Hippocampal formation (tissue), 2 donors: Measurements from ENCODE around the gene RABL2B.

Source experiments
- DNase-seq, 2 donors: peaks; one replicate each; lab custom pipeline; 2025; lab: John Stamatoyannopoulos, UW

RABL2B gene

DNA sequence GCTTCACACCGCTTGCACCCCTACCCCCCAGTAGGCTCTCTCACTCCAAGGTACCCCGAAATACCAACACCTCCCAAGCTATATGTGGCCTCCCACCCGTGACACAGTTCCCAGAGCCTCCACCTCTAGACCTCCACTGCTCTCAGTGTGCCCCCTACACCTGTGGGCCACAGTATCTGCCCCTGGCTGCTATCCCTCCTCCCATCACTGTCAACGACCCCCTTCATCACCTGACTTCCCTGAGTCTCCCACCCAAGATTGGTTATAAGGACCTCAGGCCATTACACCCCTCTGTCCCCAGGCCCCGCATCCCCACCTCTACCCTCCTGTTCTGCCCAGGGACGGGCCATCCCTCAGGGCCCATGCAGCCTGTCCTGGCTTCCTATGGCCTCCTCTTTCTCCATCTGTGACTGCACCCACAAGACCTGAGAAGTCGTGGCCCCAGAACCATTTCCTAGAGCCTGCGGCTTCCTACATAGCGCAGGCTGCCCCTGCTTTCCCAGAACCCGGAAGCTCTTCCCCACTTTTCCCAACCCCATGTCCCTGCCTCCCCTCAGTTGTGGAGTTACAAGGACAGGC, 44.7 kb downstream of the RABL2B start:
- no peak for DNase-seq

DNA sequence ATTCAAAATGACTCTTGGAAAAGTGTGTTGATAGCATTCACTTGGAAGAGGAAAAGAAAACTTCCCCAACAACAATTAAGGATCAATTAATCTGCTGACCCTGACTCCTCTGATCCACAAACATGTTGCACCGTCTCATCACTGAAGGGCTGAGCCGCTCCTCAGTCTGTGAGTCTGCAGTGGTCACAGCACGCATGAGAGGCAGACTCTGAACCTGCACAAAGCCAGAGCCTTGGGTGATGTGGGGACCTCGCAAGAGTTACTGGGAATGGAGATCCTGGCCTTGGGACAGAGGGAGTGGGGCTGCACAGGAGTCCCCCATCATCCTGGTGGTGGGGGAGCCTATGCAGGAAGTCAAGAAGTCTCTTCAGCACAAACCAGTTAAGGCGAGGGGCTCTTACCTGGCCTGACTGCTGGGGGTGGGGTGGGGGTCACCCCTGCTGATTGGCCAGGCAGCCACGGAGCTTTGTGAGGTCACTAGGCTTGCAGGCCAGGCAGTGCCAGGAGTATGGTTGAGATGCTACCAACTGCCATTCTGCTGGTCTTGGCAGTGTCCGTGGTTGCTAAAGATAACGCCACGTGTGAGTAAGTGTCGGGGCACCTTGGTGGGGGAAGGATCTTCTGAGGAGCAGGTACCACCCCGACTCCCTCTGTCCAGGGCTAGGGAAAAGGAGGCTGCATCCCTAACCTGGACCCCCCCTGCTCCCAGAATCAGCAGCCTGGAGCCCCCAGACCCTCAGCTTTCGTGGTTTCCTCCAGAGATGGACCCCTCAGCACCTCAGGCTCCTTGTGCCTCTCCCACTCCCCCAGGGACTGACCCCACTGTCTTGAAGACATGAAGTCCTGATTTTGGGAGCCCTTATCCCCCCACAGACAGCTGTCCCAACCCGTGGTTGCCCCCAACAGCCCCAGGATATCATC, 45.4 kb downstream of the RABL2B start, which contains the start of gene ACR:
ACR (plus strand) TSS at position 477 of the 921 bp plus-strand sequence; CDS start at position 509, 32 bp downstream.
- no peak for DNase-seq

DNA sequence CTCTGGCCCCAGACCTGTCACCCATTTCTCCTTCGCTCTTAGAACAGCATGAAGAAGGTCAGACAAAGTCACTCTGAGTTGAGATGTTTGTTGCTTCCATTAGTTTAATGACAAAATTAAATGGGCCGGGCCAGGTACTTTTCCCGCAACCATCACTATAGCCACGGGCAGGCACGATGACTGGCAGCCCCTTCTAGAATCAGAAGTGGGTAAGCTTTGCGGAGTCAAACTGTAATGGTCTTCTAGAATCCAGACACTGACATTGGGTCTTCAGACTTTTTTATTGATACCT, 47.8 kb downstream of the RABL2B start:
- DNase-seq, result no peak

DNA sequence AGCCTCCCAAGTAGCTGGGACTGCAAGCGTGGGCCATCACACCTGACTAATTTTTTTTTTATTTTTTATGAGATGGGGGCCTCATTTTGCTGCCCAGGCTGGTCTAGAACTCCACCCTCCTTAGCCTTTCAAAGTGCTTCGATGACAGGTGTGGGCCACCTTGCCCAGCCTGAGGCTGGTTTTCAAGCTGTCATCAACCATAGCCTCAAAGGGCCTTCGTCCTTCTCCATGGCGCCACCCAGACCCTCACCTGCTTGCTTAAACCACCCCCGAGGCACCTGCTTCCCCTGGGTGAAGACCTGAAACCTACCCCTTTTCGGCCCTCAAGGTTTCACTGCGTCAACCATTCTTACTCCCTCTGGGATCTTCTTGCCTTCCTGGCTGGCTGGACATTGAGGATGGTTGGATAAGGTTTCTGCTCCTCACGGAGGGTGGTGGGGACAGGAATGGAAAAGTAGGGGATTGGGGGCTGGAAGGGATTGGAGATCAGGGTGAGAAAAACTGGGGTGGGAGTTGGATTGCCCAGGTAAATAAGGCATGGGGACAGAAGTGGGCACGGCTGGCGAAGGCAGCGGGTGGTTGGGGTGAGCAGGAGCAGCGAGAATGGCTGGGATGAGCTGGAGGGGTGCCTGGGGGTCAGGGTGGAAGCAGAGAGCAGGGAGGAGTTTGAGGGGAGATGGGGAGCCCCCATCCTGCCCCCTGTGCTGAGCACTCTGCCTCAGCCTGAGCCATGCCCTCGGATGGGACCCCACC, 48.3 kb downstream of the RABL2B start:
- no peak for DNase-seq

DNA sequence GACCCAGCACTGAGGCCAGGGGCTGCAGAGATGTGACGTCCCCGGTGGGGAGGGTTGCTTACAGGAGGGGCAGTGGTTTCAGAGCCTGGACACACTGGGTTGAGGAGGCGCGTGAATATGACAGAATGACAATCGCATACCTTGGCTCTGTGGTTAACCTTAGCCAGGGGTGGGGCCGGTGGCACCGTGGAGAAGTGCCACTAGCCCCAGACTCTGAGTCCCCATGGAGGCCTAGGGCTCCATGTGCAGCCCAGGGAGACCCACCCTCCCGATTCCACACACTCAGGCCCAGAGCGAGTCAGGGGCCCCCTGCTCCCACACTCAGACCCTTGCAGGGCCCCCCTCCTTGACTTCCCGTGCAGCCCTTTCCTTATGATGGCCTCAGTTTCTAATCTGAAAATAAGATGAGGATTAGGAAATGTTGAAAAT, 49.1 kb downstream of the RABL2B start:
- DNase-seq, result no peak

DNA sequence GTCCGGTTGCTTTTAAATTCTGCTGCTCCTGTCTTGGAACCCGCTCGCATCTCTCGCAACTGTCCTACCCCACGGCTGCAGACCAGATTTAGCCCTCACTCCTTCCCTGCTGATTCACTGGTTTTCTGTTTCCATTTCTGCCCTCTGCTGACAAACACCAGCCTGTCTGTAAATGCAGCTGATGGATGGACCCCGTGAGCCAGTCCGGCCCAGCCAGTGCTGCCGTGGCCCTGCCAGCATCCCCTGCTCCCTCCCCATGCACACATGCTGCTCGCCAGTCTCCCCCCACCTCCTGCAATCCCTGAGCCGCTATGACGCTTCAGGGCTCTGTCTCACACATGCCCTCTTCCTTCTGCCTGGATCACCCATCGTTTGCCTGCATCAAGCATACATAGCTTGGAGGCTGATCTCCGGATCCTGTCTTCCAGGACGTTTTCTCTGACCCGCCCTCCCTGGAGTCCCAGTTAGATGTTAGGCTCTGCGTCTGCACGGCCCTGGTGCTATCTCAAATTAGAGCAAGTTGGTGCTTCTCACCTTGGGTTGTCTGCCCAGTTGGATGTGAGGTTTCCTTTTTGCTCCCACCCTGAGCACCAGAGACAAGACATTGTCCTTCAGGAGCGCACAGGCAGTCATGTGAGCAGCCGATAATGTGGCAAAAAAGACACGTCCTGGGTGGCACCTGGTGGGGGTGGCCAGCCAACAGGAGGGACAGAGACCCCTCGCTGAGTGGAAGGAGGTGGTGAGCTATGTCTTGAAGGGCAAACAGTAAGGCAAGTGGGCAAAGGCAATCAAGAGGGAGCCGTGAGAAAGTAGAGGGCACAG, 49.7 kb downstream of the RABL2B start:
- DNase-seq, result peak; percentile 52 to 60

DNA sequence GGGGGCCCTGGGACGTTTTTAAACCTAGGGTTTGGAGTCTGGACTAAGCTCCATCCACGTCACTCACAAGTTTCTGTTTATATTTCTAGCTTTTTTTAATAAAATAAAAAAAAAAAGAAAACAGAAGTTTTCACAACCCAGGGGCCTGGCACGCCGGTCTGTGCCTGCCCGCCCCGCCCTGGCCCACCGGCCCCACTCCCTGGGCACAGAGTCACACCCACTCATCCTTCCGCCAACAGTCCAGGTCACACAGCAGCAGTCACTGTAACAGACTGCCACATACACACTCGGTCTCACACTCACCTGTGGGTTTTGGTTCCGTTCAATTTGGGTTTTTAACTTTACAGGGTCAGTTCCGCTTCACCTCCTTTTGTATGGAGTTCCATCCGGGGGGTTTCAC, 50.8 kb downstream of the RABL2B start:
- no peak for DNase-seq

DNA sequence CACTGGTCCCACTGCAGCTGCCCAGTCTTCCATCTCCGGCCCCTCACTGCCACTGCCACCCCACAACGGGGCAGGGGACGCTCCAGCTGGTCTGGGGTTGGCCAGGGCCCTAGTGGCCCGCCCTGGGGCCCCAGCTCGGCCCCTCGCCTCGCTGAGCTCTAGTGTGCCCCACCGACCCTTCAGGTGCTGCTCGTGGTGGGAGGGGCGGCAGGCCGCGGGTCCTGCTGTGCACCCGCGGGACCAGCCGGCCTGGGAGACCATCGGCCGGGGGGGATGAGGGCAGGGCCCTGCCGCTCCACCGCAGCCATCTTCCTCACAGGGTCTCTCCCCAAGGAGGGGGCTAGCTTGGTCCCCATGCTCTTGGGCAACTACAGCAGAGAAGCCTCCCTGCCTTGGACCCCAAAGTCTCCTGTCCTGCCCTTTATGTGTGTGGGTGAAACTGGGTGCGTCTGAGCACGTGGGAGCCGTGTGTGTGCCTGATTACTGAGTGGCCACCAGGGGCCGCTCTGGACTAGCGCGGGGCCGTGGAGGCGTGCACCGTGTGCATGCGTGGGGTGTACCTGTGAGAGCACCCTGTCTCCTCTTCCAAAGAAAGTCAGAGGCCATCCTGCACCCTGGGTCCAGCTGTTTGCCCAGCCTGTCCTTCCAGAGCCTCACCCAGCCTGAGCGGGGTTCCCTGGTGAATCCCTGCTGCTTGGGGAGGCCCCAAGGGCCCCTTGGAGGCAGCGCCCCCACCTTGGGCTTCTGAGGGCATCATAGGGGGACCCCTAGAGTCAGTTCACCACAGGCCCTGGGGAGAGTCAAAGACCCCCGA, 51.4 kb downstream of the RABL2B start:
- no peak for DNase-seq

DNA sequence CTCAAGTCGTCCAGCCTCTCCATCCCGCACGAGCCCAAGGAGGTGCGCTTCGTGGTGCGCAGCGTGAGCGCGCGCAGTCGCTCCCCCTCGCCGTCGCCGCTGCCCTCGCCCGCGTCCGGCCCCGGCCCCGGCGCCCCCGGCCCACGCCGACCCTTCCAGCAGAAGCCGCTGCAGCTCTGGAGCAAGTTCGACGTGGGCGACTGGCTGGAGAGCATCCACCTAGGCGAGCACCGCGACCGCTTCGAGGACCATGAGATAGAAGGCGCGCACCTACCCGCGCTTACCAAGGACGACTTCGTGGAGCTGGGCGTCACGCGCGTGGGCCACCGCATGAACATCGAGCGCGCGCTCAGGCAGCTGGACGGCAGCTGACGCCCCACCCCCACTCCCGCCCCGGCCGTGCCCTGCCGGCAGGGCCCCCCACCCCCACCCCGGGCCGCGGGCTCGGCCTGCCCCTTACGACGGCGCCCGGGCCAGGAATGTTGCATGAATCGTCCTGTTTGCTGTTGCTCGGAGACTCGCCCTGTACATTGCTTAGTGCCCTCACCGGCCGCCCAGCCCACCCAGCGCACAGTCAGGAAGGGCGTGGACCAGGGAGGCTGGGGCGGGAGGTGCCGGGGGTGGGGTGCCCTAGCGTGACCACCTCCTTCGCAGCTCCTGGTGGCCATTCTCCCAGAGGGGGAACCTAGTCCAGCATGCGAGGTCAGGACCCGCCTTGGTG, 52.3 kb downstream of the RABL2B start:
- DNase-seq, result no peak

DNA sequence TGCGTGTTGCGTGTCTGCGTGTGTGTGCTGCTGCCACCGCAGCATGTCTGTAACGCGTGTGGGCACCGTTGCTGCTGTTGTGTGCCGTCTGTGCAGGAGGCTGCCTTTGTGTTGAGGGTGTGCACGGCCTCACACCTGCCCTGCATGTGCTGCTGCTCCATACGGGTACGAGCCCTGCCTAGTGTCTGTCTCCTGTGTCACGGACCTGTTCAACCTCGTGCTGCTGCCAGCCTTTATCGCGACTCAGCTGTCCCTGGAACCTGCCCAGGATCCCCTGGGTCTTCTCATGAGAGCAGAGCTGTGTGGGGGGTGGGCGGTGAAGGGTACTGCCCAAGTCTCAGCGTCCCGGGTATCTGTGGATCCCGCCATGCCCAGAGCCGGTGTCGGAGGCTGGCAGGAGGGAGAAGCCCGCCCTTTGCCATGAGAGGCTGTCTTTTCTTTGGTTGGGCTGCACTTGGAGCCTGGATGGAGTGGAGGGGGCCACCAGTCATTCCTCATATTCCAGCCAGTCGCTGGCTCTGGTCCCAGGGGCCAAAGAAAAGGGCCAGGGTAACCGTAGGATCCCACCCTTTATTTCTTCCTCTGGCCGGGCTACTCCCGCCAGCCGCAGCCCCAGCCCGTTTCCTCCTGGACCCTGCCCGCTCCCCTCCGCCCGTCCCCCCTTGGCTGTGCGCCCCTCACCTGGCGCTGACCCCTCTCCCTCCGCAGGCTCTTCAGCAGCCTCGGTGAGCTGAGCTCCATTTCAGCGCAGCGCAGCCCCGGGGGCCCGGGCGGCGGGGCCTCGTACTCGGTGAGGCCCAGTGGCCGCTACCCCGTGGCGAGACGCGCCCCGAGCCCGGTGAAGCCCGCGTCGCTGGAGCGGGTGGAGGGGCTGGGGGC, 53.2 kb downstream of the RABL2B start:
- DNase-seq, result no peak

DNA sequence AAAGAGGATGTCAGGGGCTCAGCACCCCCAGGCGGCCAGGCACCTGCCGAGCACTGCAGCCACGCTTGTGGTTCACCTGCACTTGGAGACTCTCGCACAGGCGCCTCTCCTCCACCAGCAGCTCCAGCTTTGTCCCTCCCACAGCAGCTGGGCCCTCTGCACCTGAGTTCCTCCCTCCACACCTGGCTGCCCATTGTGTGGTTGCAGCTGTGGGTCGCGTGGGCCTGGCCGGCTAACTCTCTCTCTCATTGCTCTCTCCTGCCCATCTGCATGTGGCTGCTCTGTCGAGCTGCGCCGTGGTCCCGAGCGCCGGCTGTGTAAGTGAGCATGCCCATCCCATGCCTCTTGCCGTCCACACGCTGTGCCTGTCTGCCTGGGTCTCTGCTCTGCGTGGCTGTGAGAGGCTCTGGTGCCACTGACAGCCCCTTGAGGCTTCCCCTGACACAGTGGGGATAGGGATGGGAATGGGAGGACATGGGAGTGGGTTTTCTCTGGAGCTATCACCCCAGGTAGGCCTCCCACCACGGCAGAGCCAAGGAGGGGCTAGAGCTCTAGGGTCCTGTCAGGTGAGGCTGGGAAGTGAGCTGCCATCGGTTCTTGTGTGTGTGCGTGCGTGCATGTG, 53.9 kb downstream of the RABL2B start:
- no peak for DNase-seq

DNA sequence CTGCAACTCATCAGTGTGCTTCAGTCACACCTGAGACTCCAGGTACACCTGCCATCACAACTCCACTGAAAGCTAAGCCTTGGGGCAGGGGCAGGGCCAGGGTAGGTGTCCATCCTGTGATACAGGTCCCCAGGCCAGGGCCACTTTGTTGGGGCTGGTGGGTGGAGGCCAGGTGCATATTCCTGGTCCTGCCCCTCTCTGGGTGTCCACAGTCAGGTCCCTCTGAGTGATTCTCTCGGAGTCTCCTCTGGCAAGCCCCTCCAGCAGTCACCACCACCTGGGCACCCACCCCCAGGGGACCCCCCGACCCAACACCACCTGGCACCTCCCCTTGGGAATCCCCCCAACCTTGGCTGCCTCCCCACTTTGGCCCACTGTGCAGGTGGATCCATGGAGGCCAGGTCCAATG, 54.9 kb downstream of the RABL2B start:
- no peak for DNase-seq

DNA sequence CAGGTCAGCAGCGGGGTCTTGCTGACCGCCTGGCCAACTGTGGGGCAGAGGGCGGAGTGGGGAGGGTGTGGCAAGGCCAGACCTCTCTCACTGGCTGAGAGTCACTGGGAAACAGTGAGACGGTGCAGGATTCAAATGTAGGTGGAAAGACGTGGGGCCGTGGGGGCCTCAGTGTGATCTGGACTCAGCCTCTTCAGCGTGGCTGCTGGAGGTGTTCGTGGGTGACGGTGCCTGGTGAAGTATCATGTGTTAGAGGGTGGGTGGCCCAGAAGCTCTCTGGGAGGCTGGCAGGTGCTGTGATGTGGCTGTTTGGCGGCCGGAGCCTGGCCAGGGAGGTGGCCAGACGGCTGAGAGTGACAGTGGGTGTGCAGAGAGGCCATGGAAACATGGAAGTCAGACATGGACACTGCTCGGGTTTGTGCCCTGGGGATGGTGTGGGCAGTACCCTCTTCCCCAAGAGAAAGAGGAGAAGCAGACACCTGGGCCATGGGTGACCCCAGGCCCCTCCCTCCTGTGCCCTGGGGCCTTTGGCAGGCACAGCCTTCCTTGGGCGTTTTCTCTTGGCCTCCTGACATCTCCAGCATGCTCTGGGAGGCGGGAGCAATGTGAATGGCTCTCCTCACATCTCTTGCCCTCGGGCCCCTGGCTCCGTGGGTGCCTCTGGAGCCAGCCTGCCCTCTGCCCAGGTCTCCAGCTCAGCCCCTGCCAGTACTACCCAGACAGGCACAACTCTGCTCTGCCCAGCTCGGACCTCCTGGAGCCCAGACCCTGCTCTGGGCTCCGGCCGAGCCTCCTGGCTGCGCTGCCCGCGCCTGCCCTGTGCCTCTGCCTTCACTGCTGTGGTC, 55.5 kb downstream of the RABL2B start:
- no peak for DNase-seq

DNA sequence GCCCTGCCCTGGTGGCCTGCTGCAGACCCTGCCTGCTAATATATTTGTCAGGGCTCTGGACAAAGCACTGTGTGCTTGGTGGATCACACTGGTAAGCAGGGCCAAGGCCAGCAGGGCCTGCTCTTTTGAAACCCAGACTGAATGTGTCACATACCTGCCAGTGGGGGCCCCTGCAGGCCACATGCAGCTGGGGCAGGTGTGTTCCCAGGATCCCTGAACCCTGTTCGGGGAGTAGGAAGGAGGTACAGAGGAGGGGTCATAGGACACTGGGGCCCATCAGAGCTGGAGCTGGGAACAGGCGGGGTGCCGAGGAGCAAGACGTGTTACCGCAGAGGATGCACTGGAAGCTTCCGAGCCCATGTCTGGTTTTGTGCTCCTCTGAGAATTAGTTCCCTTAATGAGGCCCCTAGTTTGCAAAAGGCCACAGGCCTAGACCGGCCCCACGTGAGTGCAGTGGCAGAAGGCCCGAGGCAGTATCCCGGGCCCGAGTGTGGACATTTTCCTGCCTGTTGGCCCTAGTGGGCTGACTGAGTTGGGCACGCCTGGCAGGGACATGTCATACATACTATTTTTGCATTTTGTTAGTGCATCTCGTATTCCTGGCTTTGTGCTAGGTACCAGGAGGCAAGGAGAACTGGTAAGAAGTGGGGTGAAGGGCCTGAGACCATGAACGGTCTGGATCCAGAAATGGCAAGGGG, 56.6 kb downstream of the RABL2B start:
- no peak for DNase-seq

DNA sequence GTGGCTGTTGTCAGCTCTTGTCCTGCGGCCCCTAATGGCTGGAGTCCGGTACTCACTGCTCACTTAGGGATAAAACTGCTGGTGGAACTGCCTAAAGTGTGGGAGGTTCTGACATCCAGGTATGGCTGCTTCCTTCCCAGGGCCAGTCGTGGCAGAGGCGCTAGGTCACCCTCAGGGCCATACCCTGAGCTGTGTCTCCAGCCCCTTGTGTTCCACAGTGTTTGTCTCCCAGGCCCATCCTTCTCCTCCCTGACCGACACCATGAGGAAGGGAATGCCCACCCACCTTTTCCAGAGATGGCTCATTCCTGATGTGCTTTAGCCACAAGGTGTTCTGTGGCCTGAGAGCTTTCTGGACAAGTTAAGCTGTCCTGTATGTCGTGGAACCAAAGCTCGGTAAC, 57.8 kb downstream of the RABL2B start:
- DNase-seq, result no peak

DNA sequence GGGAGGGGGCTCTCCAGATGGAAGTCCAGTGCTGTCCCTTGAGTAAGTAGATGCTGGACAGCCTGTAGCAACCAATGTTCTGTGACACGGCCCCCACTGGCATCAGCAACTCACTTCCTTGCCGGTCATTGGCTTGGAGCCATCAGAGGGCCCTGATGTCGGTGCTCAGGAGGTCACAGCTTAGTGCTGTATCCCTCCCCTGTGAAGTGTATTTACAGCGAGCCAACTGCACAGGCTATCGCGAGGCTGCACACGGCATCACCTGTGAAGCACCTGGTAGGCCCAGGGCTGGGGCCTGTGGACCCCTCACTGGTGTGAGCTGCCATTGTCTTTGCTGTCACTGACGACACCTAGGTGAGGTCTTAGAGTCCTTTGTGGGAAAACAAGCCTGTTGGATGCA, 58.8 kb downstream of the RABL2B start:
- DNase-seq, result no peak

DNA sequence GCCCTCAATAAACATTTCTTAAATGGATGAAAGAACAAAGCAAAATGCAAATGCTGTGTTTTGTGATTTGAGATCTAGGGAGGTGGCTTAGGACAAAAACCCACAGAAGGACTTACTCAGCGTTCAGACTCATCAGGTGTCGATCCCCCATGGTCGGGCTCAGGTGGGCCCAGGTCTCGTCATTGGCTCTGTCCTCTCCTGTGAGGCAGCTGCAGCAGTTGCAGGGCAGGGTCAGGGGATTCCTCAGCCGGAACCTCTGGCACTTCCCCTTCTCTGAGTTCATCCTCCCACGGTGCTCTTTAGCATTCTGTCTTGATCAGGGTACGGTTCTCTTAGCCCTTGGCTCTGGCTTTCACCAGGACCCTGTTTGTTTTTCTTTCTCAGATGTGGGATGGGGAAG, 59.4 kb downstream of the RABL2B start:
- no peak for DNase-seq
